GM23338 (cell line): ENCODE measurements around the gene CBFA2T3.

Experiments used
- CREB1 ChIP-seq: fragments of 250-450 bp; sonication (Bioruptor Pico); IDR thresholded peaks from 2 replicates; pipeline ENCODE4 v1.5.0; 2020; ENCODE audit warnings: low read depth, mild to moderate bottlenecking, moderate library complexity
- EZH2 ChIP-seq: fragments of 200-600 bp; sonication (generic); IDR thresholded peaks from one replicate; pipeline ENCODE4 v1.8.0; 2017; ENCODE audit warnings: antibody characterized with exemption, mild to moderate bottlenecking, low read depth; ENCODE audit not compliant: unreplicated experiment
- JUNB ChIP-seq: IDR thresholded peaks from one replicate; pipeline ENCODE4 v1.6.1; 2016; ENCODE audit warnings: antibody characterized with exemption; ENCODE audit not compliant: unreplicated experiment
- POLR2AphosphoS5 ChIP-seq: IDR thresholded peaks from 2 replicates; pipeline ENCODE4 v1.6.1; 2016; ENCODE audit warnings: antibody characterized with exemption, low read depth
- STAT1 ChIP-seq: IDR thresholded peaks from one replicate; pipeline ENCODE4 v1.6.1; 2016; ENCODE audit warnings: antibody characterized with exemption; ENCODE audit not compliant: unreplicated experiment
- ZNF331 ChIP-seq: fragments of 250-450 bp; sonication (Bioruptor Pico); IDR thresholded peaks from 2 replicates; pipeline ENCODE4 v1.5.0; 2020; ENCODE audit warnings: low read depth, mild to moderate bottlenecking, moderate library complexity
- TF ChIP-seq, protein P1 (sequence below), 2 experiments: fragments of 200-600 bp in 1 of 2; sonication (generic) in 1 of 2; conservative IDR thresholded peaks; 2 replicates each; pipeline versions ENCODE4 v1.5.1 to v1.6.1; 2016 to 2017; ENCODE audit warnings: antibody characterized with exemption in 2 of 2, low read depth in 2 of 2, mild to moderate bottlenecking in 2 of 2, moderate library complexity in 1 of 2
- TF ChIP-seq, protein P2 (sequence below): IDR thresholded peaks from one replicate; pipeline ENCODE4 v1.6.1; 2018; ENCODE audit warnings: antibody characterized with exemption; ENCODE audit not compliant: unreplicated experiment
- TF ChIP-seq, protein P3 (sequence below): IDR thresholded peaks from 2 replicates; pipeline ENCODE4 v1.6.1; 2016; ENCODE audit warnings: antibody characterized with exemption

DNA sequence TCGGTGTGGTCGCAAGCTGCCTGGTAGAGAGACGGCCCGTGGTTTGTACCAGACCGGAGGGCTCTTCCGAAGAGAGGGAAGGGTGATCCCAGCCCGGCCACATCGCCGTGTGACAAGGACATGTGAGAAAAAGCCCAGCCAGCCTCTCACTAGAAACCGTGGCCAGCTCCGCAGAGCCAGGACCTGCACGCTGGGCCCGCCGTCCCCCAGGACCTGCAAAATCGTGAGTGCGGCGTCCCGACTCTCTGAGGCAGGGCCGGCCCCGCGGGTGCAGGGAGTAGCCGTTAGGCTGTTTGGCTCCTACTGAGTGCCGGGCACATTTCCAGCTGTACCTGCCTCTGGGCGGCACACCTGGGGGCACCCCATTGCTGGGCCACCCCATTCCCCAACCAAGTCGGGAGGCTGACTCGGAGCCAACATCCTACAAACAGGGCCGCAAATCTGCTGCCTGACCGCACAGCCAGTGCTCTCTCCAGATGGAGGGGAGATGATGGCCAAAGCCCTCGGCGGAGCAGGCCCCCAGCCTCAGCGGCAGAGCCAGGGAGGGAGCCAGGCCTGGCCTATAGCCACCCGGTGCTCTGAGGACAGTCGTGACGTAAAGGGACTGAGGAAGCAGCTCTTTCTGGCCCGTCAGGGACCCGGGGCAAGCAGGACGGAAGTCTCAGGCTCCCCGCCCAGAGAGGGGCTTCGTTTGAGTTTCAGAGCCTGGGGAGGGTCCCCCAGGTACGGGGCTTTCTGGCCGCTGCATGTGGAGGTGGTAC is 76.9 kb downstream of the CBFA2T3 start:
- TF ChIP-seq, protein P1, sequence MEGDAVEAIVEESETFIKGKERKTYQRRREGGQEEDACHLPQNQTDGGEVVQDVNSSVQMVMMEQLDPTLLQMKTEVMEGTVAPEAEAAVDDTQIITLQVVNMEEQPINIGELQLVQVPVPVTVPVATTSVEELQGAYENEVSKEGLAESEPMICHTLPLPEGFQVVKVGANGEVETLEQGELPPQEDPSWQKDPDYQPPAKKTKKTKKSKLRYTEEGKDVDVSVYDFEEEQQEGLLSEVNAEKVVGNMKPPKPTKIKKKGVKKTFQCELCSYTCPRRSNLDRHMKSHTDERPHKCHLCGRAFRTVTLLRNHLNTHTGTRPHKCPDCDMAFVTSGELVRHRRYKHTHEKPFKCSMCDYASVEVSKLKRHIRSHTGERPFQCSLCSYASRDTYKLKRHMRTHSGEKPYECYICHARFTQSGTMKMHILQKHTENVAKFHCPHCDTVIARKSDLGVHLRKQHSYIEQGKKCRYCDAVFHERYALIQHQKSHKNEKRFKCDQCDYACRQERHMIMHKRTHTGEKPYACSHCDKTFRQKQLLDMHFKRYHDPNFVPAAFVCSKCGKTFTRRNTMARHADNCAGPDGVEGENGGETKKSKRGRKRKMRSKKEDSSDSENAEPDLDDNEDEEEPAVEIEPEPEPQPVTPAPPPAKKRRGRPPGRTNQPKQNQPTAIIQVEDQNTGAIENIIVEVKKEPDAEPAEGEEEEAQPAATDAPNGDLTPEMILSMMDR (conservative IDR thresholded peaks at IDR 0.05; ENCODE audit: low read depth in 2 of 2) = no peak
- TF ChIP-seq EZH2 (no peak), POLR2AphosphoS5 (no peak), STAT1 (no peak), CREB1 (CRISPR knock-in tag) (no peak), ZNF331 (CRISPR knock-in tag) (no peak), JUNB (no peak)
- TF ChIP-seq, protein P2, sequence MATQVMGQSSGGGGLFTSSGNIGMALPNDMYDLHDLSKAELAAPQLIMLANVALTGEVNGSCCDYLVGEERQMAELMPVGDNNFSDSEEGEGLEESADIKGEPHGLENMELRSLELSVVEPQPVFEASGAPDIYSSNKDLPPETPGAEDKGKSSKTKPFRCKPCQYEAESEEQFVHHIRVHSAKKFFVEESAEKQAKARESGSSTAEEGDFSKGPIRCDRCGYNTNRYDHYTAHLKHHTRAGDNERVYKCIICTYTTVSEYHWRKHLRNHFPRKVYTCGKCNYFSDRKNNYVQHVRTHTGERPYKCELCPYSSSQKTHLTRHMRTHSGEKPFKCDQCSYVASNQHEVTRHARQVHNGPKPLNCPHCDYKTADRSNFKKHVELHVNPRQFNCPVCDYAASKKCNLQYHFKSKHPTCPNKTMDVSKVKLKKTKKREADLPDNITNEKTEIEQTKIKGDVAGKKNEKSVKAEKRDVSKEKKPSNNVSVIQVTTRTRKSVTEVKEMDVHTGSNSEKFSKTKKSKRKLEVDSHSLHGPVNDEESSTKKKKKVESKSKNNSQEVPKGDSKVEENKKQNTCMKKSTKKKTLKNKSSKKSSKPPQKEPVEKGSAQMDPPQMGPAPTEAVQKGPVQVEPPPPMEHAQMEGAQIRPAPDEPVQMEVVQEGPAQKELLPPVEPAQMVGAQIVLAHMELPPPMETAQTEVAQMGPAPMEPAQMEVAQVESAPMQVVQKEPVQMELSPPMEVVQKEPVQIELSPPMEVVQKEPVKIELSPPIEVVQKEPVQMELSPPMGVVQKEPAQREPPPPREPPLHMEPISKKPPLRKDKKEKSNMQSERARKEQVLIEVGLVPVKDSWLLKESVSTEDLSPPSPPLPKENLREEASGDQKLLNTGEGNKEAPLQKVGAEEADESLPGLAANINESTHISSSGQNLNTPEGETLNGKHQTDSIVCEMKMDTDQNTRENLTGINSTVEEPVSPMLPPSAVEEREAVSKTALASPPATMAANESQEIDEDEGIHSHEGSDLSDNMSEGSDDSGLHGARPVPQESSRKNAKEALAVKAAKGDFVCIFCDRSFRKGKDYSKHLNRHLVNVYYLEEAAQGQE = no peak
- TF ChIP-seq, protein P3, sequence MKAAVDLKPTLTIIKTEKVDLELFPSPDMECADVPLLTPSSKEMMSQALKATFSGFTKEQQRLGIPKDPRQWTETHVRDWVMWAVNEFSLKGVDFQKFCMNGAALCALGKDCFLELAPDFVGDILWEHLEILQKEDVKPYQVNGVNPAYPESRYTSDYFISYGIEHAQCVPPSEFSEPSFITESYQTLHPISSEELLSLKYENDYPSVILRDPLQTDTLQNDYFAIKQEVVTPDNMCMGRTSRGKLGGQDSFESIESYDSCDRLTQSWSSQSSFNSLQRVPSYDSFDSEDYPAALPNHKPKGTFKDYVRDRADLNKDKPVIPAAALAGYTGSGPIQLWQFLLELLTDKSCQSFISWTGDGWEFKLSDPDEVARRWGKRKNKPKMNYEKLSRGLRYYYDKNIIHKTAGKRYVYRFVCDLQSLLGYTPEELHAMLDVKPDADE = no peak
